ENCODE measurements around the gene NKAIN2. TPM values are rescaled to one million over a fixed set of nuclear protein-coding genes. Genes with fewer than 3 reads are reported as not detected.

NKAIN2 gene
- total and polyA plus RNA-seq, 2 donors (not counting 3 experiments of a cell fraction or from before 2014, with no cell fraction given): 0.03 TPM; not detected in 1

DNA sequence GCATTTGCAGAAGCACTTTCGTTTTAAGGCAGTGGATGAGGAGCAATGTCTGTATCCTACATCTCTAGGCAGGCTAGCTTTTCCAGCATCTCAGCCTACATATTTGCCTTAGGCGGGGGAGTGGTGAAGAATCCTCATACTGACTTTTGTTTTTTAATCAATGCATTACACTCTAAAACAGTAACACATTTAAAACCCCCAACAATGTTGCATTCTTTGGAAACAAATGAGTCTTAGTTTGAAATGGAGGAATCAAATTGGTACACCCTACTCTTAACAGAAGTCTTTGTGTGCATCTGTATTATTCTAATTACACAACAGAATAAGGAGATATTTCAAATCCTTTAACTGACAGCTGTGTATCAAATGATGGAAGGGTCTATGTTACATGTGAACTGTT lies 9.0 kb downstream of the NKAIN2 start:
- no peak for DNase-seq (ENCODE audit: low read depth, low spot score)
- intact Hi-C loops (cut with micrococcal nuclease): no loop called here
- Histone ChIP-seq H3K9me3 (replicated peaks; ENCODE audit: control insufficient read depth, insufficient read depth, low read length) (no peaks in the 10 kb centered on the region), H3K79me2 (ENCODE audit: control insufficient read depth, insufficient read depth, low read length) (no peaks in the 10 kb centered on the region), H3K4me2 (ENCODE audit: insufficient read depth, low read length) (no peak overlapping the region), H3K4me3 (replicated peaks in 1 of 3; ENCODE audit: insufficient read depth in 1 of 3, low read depth in 1 of 3, low read length in 3 of 3) (no peak overlapping the region), H3K27ac (ENCODE audit: insufficient read depth, low read depth, low read length) (no peak overlapping the region), H3K36me3 (ENCODE audit: control insufficient read depth in 2 of 2, extremely low read depth in 1 of 2, insufficient read depth in 2 of 2, low read length in 2 of 2) (no peaks in the 10 kb centered on the region), H4K20me1 (replicated peaks; ENCODE audit: control insufficient read depth, extremely low read depth, insufficient read depth, low read length) (no peaks in the 10 kb centered on the region), H3K9me1 (replicated peaks; ENCODE audit: control insufficient read depth, extremely low read depth, insufficient read depth, low read length) (no peaks in the 10 kb centered on the region), H3K27me3 (ENCODE audit: control insufficient read depth in 2 of 2, insufficient read depth in 2 of 2, low read length in 2 of 2) (no peaks in the 10 kb centered on the region), H3K9ac (replicated peaks; ENCODE audit: extremely low read depth, insufficient read depth, low read length) (no peak overlapping the region), H2AFZ (ENCODE audit: low read depth, low read length) (no peak overlapping the region), H3K4me1 (ENCODE audit: control insufficient read depth, extremely low read depth, insufficient read depth, low read length) (no peaks in the 10 kb centered on the region)
- TF ChIP-seq CTCF (IDR thresholded peaks at IDR 0.05; ENCODE audit: extremely low read depth in 1 of 2, insufficient read depth in 1 of 2, low read depth in 1 of 2, low read length in 2 of 2) (no peak), JUN (IDR thresholded peaks at IDR 0.05; ENCODE audit: borderline replicate concordance, insufficient read depth, insufficient read length, low read depth) (no peak), GATA2 (IDR thresholded peaks at IDR 0.05; ENCODE audit: insufficient read depth, insufficient read length, low read depth, low read length) (no peak), FOS (IDR thresholded peaks at IDR 0.05; ENCODE audit: borderline replicate concordance, insufficient read depth, low read length) (no peak)
- no TSS peak for BruUV-seq (replicated peaks)
- FAIRE-seq: no peak
- POLR2A ChIA-PET: no interaction called here
- dilution Hi-C loops (cut with MboI; ENCODE audit: extremely low pct_ligation_motif_present, low sequenced_read_pairs): no loop called here
- CTCF ChIA-PET: interaction anchor here (1.2 to 1.3 kb wide), 2 partner anchors 10 to 17 kb away, joined by 3 read pairs; no protein-coding TSS in a partner anchor

GRCh38 chr6:123821112-123821511 lies 17.4 kb downstream of the NKAIN2 start:
- no peak overlapping the region for H2AFZ ChIP-seq (ENCODE audit: low read depth, low read length)
- no peaks in the 10 kb centered on the region for H3K9me3 ChIP-seq (replicated peaks; ENCODE audit: control insufficient read depth, insufficient read depth, low read length)
- TF ChIP-seq GATA2 (IDR thresholded peaks at IDR 0.05; ENCODE audit: insufficient read depth, insufficient read length, low read depth, low read length): no peak
- no peak for TF ChIP-seq FOS (IDR thresholded peaks at IDR 0.05; ENCODE audit: borderline replicate concordance, insufficient read depth, low read length)
- TF ChIP-seq EZH2 (IDR thresholded peaks at IDR 0.05; ENCODE audit: borderline replicate concordance, low read depth, low read length, severe bottlenecking): no peak
- no peak for TF ChIP-seq MAX (IDR thresholded peaks at IDR 0.05; ENCODE audit: insufficient read depth, insufficient read length)
- TF ChIP-seq POLR2A (IDR thresholded peaks at IDR 0.05; ENCODE audit: low read depth, low read length): no peak
- TF ChIP-seq POLR2AphosphoS5 (IDR thresholded peaks at IDR 0.05; ENCODE audit: insufficient read depth, low read depth, low read length): no peak
- TF ChIP-seq CTCF (IDR thresholded peaks at IDR 0.05; ENCODE audit: extremely low read depth in 1 of 2, insufficient read depth in 1 of 2, low read depth in 1 of 2, low read length in 2 of 2): no peak
- no peak for TF ChIP-seq MYC (IDR thresholded peaks at IDR 0.05; ENCODE audit: low read depth, low read length)
- TF ChIP-seq JUN (IDR thresholded peaks at IDR 0.05; ENCODE audit: borderline replicate concordance, insufficient read depth, insufficient read length, low read depth): no peak
- ChIA-PET CTCF (interaction anchor here (1.3 kb wide), 1 partner anchor 19 kb away, joined by 5 read pairs; no protein-coding TSS in a partner anchor), POLR2A (no interaction called here)
- H3K4me3 ChIP-seq (replicated peaks in 1 of 3; ENCODE audit: insufficient read depth in 1 of 3, low read depth in 1 of 3, low read length in 3 of 3): no peak overlapping the region
- dilution Hi-C loops (cut with MboI; ENCODE audit: extremely low pct_ligation_motif_present, low sequenced_read_pairs): no loop called here
- FAIRE-seq: no peak
- no peak overlapping the region for H3K27ac ChIP-seq (ENCODE audit: insufficient read depth, low read depth, low read length)
- BruUV-seq (replicated peaks): no TSS peak
- no peaks in the 10 kb centered on the region for H3K4me1 ChIP-seq (ENCODE audit: control insufficient read depth, extremely low read depth, insufficient read depth, low read length)
- DNase-seq (ENCODE audit: low read depth, low spot score): no peak
- H3K9me1 ChIP-seq (replicated peaks; ENCODE audit: control insufficient read depth, extremely low read depth, insufficient read depth, low read length): no peaks in the 10 kb centered on the region
- intact Hi-C loops (cut with micrococcal nuclease): no loop called here
- H3K4me2 ChIP-seq (ENCODE audit: insufficient read depth, low read length): no peak overlapping the region
- H3K36me3 ChIP-seq (ENCODE audit: control insufficient read depth in 2 of 2, extremely low read depth in 1 of 2, insufficient read depth in 2 of 2, low read length in 2 of 2): no peaks in the 10 kb centered on the region
- H4K20me1 ChIP-seq (replicated peaks; ENCODE audit: control insufficient read depth, extremely low read depth, insufficient read depth, low read length): no peaks in the 10 kb centered on the region
- H3K79me2 ChIP-seq (ENCODE audit: control insufficient read depth, insufficient read depth, low read length): no peaks in the 10 kb centered on the region
- no peaks in the 10 kb centered on the region for H3K27me3 ChIP-seq (ENCODE audit: control insufficient read depth in 2 of 2, insufficient read depth in 2 of 2, low read length in 2 of 2)
- H3K9ac ChIP-seq (replicated peaks; ENCODE audit: extremely low read depth, insufficient read depth, low read length): no peak overlapping the region
